ENCODE results near the gene SMIM27. TPM values are rescaled to one million over a fixed set of nuclear protein-coding genes. Genes with fewer than 3 reads are reported as not detected.

The SMIM27 gene
- total RNA-seq, 1 experiment from 2014 or later: 15.7 TPM

- H3T11ph ChIP-seq (ENCODE audit: low read length): no peak overlapping the region
- H4K8ac ChIP-seq (replicated peaks; ENCODE audit: insufficient read length, low read depth, low read length): no peak overlapping the region
- H3K79me2 ChIP-seq (ENCODE audit: insufficient read depth, low read length): no peaks in the 10 kb centered on the region
- Mint-ChIP-seq H3K9me3 (peaks cover 2 to 3% of the 10 kb centered on the region in 2 experiments; a peak in 2 of 5 replicates), H3K27me3 (ENCODE audit: low read depth) (peaks cover 2% of the 10 kb centered on the region), H3K4me3 (no peak overlapping the region), H3K27ac (no peak overlapping the region), H3K4me1 (no peaks in the 10 kb centered on the region), H3K36me3 (ENCODE audit: insufficient read depth in 1 of 3, low read depth in 3 of 3) (no peaks in the 10 kb centered on the region)
- H3K79me1 ChIP-seq (ENCODE audit: insufficient read depth, low read depth, low read length, poor library complexity, severe bottlenecking): no peaks in the 10 kb centered on the region
- no peak overlapping the region for H3K4me2 ChIP-seq (ENCODE audit: insufficient read depth, insufficient read length, low read length)
- no peak overlapping the region for H2AFZ ChIP-seq (ENCODE audit: low read length)
- no peaks in the 10 kb centered on the region for H3K4me1 ChIP-seq (ENCODE audit: insufficient read depth, low read length)
- no peak for DNase-seq
- no peak overlapping the region for H3K27ac ChIP-seq (ENCODE audit: insufficient read length, low read depth, low read length)
- no peak overlapping the region for H2AK5ac ChIP-seq (ENCODE audit: insufficient read length, low read length)
- TF ChIP-seq CTCF (conservative IDR thresholded peaks at IDR 0.05): peak; percentile 20; the same call in 1 of the 3 replicates
- no peak overlapping the region for H2BK12ac ChIP-seq (ENCODE audit: insufficient read length, low read depth, low read length)
- H3K14ac ChIP-seq (ENCODE audit: insufficient read depth, low read length): no peak overlapping the region
- H2BK15ac ChIP-seq (ENCODE audit: low read depth, low read length): no peak overlapping the region
- H3K9ac ChIP-seq (ENCODE audit: extremely low read depth, insufficient read length, low read length): no peak overlapping the region
- H4K91ac ChIP-seq (ENCODE audit: insufficient read length, low read depth, low read length): no peak overlapping the region
- H3K4ac ChIP-seq (ENCODE audit: low read depth, low read length): no peak overlapping the region
- H3K9me3 ChIP-seq (ENCODE audit: control insufficient read depth, low read depth, low read length): no peaks in the 10 kb centered on the region
- H3K23ac ChIP-seq (ENCODE audit: insufficient read length, low read depth, low read length): no peak overlapping the region
- no peak overlapping the region for H2BK5ac ChIP-seq (ENCODE audit: insufficient read length, low read length)
- H4K5ac ChIP-seq (ENCODE audit: insufficient read length, low read depth, low read length): no peak overlapping the region
- H3K56ac ChIP-seq (ENCODE audit: insufficient read length, low read depth, low read length): no peak overlapping the region
- H3K27me3 ChIP-seq (ENCODE audit: insufficient read depth, low read length): no peaks in the 10 kb centered on the region
- H3K23me2 ChIP-seq (ENCODE audit: insufficient read length, low read depth, low read length, poor library complexity, severe bottlenecking): no peaks in the 10 kb centered on the region
- no peak overlapping the region for H2BK20ac ChIP-seq (ENCODE audit: low read depth, low read length, poor library complexity, severe bottlenecking)
- no peaks in the 10 kb centered on the region for H4K20me1 ChIP-seq (ENCODE audit: control insufficient read depth, insufficient read depth, insufficient read length)
- H3K18ac ChIP-seq (ENCODE audit: insufficient read length, low read depth, low read length): no peak overlapping the region
- no peak overlapping the region for H2BK120ac ChIP-seq (ENCODE audit: low read depth, low read length, poor library complexity, severe bottlenecking)
Measured at GRCh38 chr9:32587901-32588300, 35.8 kb downstream of the SMIM27 start.
